KMS-11 (cell line): ENCODE results near the gene CDK1.

Experiments used
- H2AFZ ChIP-seq: fragments of 200-600 bp; sonication (generic); 2 replicates; pipeline ENCODE4 v1.6.1; 2016; ENCODE audit warnings: antibody characterized with exemption, mixed run types, low read depth
- H3K27ac ChIP-seq: fragments of 200-600 bp; sonication (generic); 2 replicates; pipeline ENCODE4 v1.6.1; 2016; ENCODE audit warnings: mild to moderate bottlenecking, mixed run types
- H3K27me3 ChIP-seq: fragments of 200-600 bp; sonication (generic); 2 replicates; pipeline ENCODE4 v1.6.1; 2017; ENCODE audit warnings: mild to moderate bottlenecking, low read depth, mixed run types, moderate library complexity; ENCODE audit not compliant: insufficient read depth
- H3K36me3 ChIP-seq: fragments of 200-600 bp; sonication (generic); 2 replicates; pipeline ENCODE4 v1.6.1; 2017; ENCODE audit warnings: mild to moderate bottlenecking, mixed run types; ENCODE audit not compliant: insufficient read depth
- H3K4me1 ChIP-seq: fragments of 200-600 bp; sonication (generic); 2 replicates; pipeline ENCODE4 v1.6.1; 2016; ENCODE audit warnings: mild to moderate bottlenecking, low read depth, mixed run types; ENCODE audit not compliant: poor library complexity, severe bottlenecking
- H3K4me2 ChIP-seq: fragments of 200-600 bp; sonication (generic); 2 replicates; pipeline ENCODE4 v1.7.0; 2016; ENCODE audit warnings: mild to moderate bottlenecking, mixed run types
- H3K4me3 ChIP-seq: fragments of 200-600 bp; sonication (generic); IDR thresholded peaks from 2 replicates; pipeline ENCODE4 v1.6.1; 2017; ENCODE audit warnings: low read depth, low read length, mixed read lengths; ENCODE audit not compliant: insufficient read depth
- H3K79me2 ChIP-seq: fragments of 200-600 bp; sonication (generic); 2 replicates; pipeline ENCODE4 v1.6.1; 2016; ENCODE audit warnings: low read depth, mixed run types; ENCODE audit not compliant: insufficient read depth
- H3K9ac ChIP-seq: fragments of 200-600 bp; sonication (generic); 2 replicates; pipeline ENCODE4 v1.6.1; 2016; ENCODE audit warnings: mild to moderate bottlenecking, mixed run types
- H4K20me1 ChIP-seq: fragments of 200-600 bp; sonication (generic); 2 replicates; pipeline ENCODE4 v1.6.1; 2016; ENCODE audit warnings: mild to moderate bottlenecking, mixed run types; ENCODE audit not compliant: insufficient read depth
- TF ChIP-seq, protein P1 (sequence below): fragments of 200-600 bp; sonication (generic); conservative IDR thresholded peaks from 2 replicates; pipeline ENCODE4 v1.6.1; 2017; ENCODE audit warnings: low read depth, mild to moderate bottlenecking, antibody characterized with exemption, low read length, moderate library complexity, mixed read lengths

The CDK1 gene

DNA sequence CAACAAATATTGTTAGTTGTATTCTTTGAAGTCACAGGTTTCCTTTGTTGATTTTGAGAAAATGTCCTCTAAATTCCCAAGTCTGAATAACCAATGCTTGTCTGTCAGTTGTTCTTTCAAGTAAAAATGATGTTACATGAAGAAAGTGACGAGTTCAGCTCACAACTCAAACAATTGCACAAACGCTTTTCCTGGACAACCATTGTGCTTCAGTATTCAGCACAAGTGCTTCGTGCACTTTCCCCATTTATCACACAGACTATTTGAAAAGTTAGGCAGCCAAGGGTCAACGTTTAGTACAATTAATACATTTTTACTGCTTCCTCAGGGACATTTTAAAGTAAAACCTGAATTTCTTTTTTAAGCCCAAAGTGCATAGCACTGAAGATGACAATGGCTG lies 44.5 kb downstream of the CDK1 start:
- no peaks in the 10 kb centered on the region for H4K20me1 ChIP-seq
- peaks cover 34% of the 10 kb centered on the region for H3K4me1 ChIP-seq
- H3K36me3 ChIP-seq: no peaks in the 10 kb centered on the region
- no peaks in the 10 kb centered on the region for H3K79me2 ChIP-seq
- no peak overlapping the region for H3K27ac ChIP-seq
- H3K9ac ChIP-seq: no peak overlapping the region
- no peak overlapping the region for H2AFZ ChIP-seq
- TF ChIP-seq, protein P1, sequence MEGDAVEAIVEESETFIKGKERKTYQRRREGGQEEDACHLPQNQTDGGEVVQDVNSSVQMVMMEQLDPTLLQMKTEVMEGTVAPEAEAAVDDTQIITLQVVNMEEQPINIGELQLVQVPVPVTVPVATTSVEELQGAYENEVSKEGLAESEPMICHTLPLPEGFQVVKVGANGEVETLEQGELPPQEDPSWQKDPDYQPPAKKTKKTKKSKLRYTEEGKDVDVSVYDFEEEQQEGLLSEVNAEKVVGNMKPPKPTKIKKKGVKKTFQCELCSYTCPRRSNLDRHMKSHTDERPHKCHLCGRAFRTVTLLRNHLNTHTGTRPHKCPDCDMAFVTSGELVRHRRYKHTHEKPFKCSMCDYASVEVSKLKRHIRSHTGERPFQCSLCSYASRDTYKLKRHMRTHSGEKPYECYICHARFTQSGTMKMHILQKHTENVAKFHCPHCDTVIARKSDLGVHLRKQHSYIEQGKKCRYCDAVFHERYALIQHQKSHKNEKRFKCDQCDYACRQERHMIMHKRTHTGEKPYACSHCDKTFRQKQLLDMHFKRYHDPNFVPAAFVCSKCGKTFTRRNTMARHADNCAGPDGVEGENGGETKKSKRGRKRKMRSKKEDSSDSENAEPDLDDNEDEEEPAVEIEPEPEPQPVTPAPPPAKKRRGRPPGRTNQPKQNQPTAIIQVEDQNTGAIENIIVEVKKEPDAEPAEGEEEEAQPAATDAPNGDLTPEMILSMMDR: no peak
- no peaks in the 10 kb centered on the region for H3K27me3 ChIP-seq
- no peak overlapping the region for H3K4me3 ChIP-seq
- no peak overlapping the region for H3K4me2 ChIP-seq

DNA sequence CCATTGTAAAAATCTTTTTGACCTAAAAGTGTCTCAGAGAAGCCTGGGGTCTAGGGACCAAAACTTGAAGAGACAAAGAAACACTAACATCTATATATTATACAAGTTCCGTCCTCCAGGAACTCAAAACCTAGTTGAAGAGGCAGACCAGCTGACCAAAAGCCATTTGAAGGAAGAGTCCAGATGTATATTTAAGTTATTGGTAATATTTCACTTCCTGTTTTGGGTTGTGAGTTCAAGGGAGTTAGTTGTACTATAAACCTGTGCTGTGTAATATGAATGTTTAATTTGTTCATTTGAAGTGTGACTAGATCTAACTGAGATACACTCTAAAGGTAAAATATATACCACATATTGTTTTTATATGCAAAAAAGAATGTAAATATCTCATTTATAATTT lies 45.0 kb downstream of the CDK1 start:
- no peaks in the 10 kb centered on the region for H3K36me3 ChIP-seq
- no peak overlapping the region for H3K4me3 ChIP-seq
- H3K27ac ChIP-seq: no peak overlapping the region
- no peaks in the 10 kb centered on the region for H3K79me2 ChIP-seq
- H4K20me1 ChIP-seq: no peaks in the 10 kb centered on the region
- no peak overlapping the region for H3K4me2 ChIP-seq
- TF ChIP-seq, protein P1: no peak
- H2AFZ ChIP-seq: no peak overlapping the region
- H3K9ac ChIP-seq: no peak overlapping the region
- peaks cover 29% of the 10 kb centered on the region for H3K4me1 ChIP-seq
- H3K27me3 ChIP-seq: no peaks in the 10 kb centered on the region

DNA sequence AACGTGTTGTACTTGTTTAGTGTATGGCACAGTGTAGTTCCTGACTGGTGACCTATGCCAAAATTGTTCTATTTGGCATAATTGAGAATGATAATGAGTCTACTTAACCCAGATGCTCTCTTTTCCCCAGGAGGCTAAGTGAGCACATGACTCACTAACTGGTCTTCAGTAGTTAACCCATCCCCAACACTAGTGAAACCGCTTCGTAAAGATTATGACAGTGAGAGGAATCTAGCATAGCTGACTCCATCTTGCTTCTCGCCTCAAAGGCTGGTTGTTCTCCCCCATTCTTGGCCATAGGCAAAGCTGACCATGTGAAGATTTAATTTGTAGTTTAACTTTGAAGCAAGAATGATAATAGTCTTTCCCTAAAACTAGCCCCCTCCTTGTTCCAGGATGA lies 47.2 kb downstream of the CDK1 start:
- no peak overlapping the region for H3K27ac ChIP-seq
- H3K4me2 ChIP-seq: no peak overlapping the region
- H3K4me3 ChIP-seq: no peak overlapping the region
- H3K4me1 ChIP-seq: peaks cover 13% of the 10 kb centered on the region
- H4K20me1 ChIP-seq: no peaks in the 10 kb centered on the region
- no peaks in the 10 kb centered on the region for H3K79me2 ChIP-seq
- no peaks in the 10 kb centered on the region for H3K36me3 ChIP-seq
- no peaks in the 10 kb centered on the region for H3K27me3 ChIP-seq
- H2AFZ ChIP-seq: no peak overlapping the region
- no peak overlapping the region for H3K9ac ChIP-seq
- TF ChIP-seq, protein P1: no peak

DNA sequence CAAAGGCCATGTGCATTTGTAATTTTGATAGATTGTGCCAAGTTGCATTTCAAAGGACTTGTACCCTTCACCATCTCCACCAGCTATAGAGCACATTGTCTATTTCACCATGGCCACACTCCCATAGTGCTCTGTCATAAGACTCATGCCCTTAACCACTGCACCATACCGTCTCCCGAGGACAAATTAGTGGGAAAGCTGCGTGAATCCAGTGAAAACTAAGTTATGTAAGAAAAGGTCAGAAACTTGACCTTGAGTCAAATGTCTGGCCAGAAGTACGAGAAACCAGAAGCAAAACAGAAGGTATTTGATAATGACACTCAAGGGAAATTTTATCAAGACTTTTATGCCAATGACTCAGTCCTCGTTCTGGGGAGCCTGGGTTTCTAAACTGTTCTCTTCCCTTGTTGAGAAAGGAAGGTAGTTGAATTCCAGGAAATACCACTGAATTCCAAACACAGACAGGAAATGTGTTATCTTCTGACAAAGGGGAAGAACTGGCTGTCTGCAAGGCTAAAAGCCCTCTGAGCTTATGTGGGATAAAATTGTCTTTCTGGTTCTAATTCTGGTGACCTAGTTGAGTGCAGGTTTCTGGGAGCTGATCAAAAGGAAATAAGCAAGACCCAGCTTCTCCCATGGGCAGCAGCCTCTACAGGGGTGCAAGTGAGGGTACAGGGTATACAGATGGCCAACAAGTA lies 49.7 kb downstream of the CDK1 start:
- H3K4me1 ChIP-seq: no peaks in the 10 kb centered on the region
- H3K36me3 ChIP-seq: no peaks in the 10 kb centered on the region
- no peak overlapping the region for H3K27ac ChIP-seq
- no peaks in the 10 kb centered on the region for H3K27me3 ChIP-seq
- no peak overlapping the region for H3K9ac ChIP-seq
- no peak overlapping the region for H3K4me2 ChIP-seq
- H4K20me1 ChIP-seq: no peaks in the 10 kb centered on the region
- TF ChIP-seq, protein P1: no peak
- no peaks in the 10 kb centered on the region for H3K79me2 ChIP-seq
- no peak overlapping the region for H2AFZ ChIP-seq
- H3K4me3 ChIP-seq: no peak overlapping the region
